Transverse colon (tissue), 4 donors: ENCODE measurements around the gene ZMIZ1. TPM values are rescaled to one million over a fixed set of nuclear protein-coding genes. Genes with fewer than 3 reads are reported as not detected.

Experiments
- DNase-seq: peaks from one replicate; pipeline ENCODE4 v3.0.0-alpha.2; 2019
- H3K27ac ChIP-seq, 4 donors: fragments of 200-600 bp; sonication (generic); 2 replicates each; pipeline ENCODE4 v1.5.1; 2016 to 2018; ENCODE audit warnings: inconsistent platforms in 4 of 4
- H3K27me3 ChIP-seq: fragments of 200-600 bp; sonication (generic); 2 replicates; pipeline ENCODE4 v1.5.1; 2017; ENCODE audit warnings: inconsistent platforms
- H3K36me3 ChIP-seq, 4 donors: fragments of 200-600 bp; sonication (generic); 2 replicates each; pipeline ENCODE4 v1.5.1; 2017 to 2019; ENCODE audit warnings: inconsistent platforms in 4 of 4
- H3K4me1 ChIP-seq, 4 donors: fragments of 200-600 bp; sonication (generic); 2 replicates each; pipeline ENCODE4 v1.5.1; 2017 to 2020; ENCODE audit warnings: inconsistent platforms in 4 of 4
- H3K4me3 ChIP-seq, 4 donors: fragments of 200-600 bp; sonication (generic); 1 replicate in 1 of 4; 2 replicates in 3 of 4; pipeline versions ENCODE4 v1.5.1 to v1.6.1; 2017 to 2019; ENCODE audit warnings: inconsistent platforms in 4 of 4
- H3K9me3 ChIP-seq, 2 donors: fragments of 200-600 bp; sonication (generic); 2 replicates each; pipeline ENCODE4 v1.5.1; 2017 to 2019; ENCODE audit warnings: inconsistent platforms in 2 of 2
- CTCF ChIP-seq, 5 experiments: fragments of 200-600 bp in 3 of 5; fragments of 450-650 bp in 2 of 5; sonication (generic) in 3 of 5; IDR thresholded peaks; 1 replicate in 2 of 5; 2 replicates in 3 of 5; pipeline ENCODE4 v1.5.1; 2016 to 2017; ENCODE audit warnings: antibody characterized with exemption in 5 of 5, inconsistent platforms in 3 of 5, mild to moderate bottlenecking in 2 of 5, moderate library complexity in 1 of 5
- EP300 ChIP-seq: sonication (generic); formaldehyde crosslinking; IDR thresholded peaks from one replicate; pipeline ENCODE4 v1.6.1; 2017; ENCODE audit warnings: antibody characterized with exemption, low read depth
- POLR2A ChIP-seq: fragments of 450-650 bp; IDR thresholded peaks from one replicate; pipeline ENCODE4 v1.6.1; 2016; ENCODE audit warnings: antibody characterized with exemption, mild to moderate bottlenecking, moderate library complexity
- POLR2AphosphoS5 ChIP-seq, 3 donors: sonication (generic); formaldehyde crosslinking; IDR thresholded peaks; one replicate each; pipeline ENCODE4 v1.6.1; 2016; ENCODE audit warnings: antibody characterized with exemption in 3 of 3
- WGBS, 2 donors: methylation state at CpG; one replicate each; pipeline ENCODE4 v1.1.5; 2018; ENCODE audit warnings: low coverage in 1 of 2; 5-methylcytosine and 5-hydroxymethylcytosine counted together
- in situ Hi-C, 4 donors: fragments of 200-750 bp; cut with MboI; loops; one replicate each; pipeline versions ENCODE4 v1.15.0 to v1.15.1; 2017; ENCODE audit warnings: low sequenced_read_pairs in 3 of 4, low pct_ligation_motif_present in 1 of 4, low pct_unique_long_range_greater_than_20kb in 1 of 4
- intact Hi-C: fragments of 100-400 bp; cut with DNase I; formaldehyde crosslinking; loops from one replicate; pipeline ENCODE4 v1.15.1; 2023; ENCODE audit warnings: low total_unique reads
- total RNA-seq, 4 donors: library from RNA; depleted of rRNA; stranded (reverse); fragments of >200 nt; gene quantifications; one replicate each; pipeline ENCODE4 v1.1.0, GENCODE V29; 2016

ZMIZ1 gene
- total RNA-seq, 4 donors from 2014 or later, result 32.0 to 108 (median 63.0) TPM

DNA sequence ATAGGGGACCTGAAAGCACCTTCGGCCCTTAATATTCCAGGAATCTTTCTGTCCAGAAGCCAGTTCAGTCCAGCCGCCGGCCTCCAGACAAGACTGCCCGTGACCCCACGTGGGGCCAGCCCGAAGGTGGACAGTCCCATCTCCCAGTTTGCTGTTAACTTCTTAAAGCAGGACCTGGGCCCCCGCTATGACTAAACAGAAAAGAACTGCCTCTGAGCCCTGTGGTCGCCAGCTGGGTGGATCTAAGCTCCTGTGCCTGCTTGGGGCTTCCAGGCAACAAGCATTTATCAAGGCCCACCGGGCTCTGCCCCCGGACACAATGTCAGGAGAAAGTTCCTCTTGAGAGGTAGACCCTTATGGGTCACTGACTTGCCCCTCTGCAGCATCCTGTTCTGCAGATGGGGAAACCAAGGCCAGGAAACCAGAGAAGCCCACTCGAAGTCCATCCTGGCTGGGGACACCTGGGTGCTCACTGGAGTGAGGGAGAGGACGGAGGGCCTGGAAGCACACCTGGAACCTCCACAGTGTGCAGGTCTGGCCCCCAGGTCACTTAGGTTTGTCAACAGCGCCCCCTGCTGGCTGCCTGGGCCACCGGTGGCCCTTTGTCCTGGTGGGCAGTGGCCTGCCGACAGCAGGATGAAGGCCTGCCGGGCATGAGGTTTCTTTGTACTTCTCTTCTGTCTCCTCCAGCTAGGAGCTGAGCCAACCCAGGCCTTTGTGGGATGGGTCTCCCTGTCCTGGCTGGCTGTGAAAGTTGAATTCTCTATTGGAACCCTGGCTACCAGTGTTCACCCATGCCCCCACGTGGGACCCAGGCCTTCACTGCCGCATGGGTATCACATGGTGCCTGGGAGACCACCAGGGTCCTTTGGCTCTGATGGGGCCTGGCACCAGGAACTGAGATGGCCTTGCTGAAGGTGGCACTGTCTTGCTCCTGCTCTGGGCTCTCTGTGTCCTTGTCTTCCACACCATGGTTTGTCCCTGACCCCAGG is 128.0 kb downstream of the ZMIZ1 start:
- Histone ChIP-seq H3K27ac (peak overlapping the region in 2 of 4 donors; percentile 43 to 73), H3K36me3 (peaks cover 0 to 6% (median 0%) of the 10 kb centered on the region in 4 donors), H3K4me3 (no peak overlapping the region), H3K9me3 (no peaks in the 10 kb centered on the region), H3K4me1 (peaks cover 6 to 18% (median 11%) of the 10 kb centered on the region in 4 donors), H3K27me3 (no peaks in the 10 kb centered on the region)
- in situ Hi-C loops, result loop anchor here (5.0 to 25.0 kb wide), 8 partner anchors 122 to 1159 kb away; partner anchors contain the start of genes POLR3A (in 2 of the 4) and RPS24 (in 2 of the 4)
- DNase-seq, result peak; percentile 82
- intact Hi-C loops, result loop anchor here (2.0 to 10.0 kb wide), 3 partner anchors 232 to 1156 kb away; no protein-coding TSS in a partner anchor
- TF ChIP-seq EP300 (no peak), POLR2AphosphoS5 (IDR thresholded peaks at IDR 0.05) (peak in 1 of 3 donors; percentile 26), CTCF (IDR thresholded peaks at IDR 0.05) (peak; percentile 88 to 97 (median 93)), POLR2A (no peak)
- WGBS, 2 donors, result 61% methylated on average over 14 of the region's 18 CpGs; no CpG with 5 or more reads in 1 of the 2 donors

DNA sequence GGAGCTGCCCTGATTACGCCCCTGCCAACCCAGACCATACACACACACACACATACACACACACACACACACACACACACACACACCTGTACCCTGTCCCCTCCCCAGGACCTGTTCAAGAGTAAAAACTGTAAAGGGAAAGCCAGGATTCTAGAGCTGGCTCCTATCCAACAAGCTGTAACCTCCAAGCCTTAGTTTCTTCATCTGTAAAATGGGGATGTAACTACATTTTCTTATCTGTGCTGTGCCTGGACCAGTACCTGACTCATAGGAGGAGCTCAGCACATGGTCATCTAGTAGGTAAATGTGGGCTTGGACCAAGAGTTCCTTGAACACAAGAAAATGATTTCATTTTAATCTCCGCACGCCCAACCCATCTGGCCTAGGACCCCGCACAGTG is 128.8 kb downstream of the ZMIZ1 start:
- H3K36me3 ChIP-seq, result peaks cover 0 to 9% (median under 1%) of the 10 kb centered on the region in 4 donors
- H3K4me3 ChIP-seq, result no peak overlapping the region
- no peak for TF ChIP-seq POLR2A
- TF ChIP-seq EP300, result no peak
- no peak for TF ChIP-seq POLR2AphosphoS5 (IDR thresholded peaks at IDR 0.05)
- no peak for TF ChIP-seq CTCF (IDR thresholded peaks at IDR 0.05)
- H3K9me3 ChIP-seq, result no peaks in the 10 kb centered on the region
- no peaks in the 10 kb centered on the region for H3K27me3 ChIP-seq
- intact Hi-C loops, result loop anchor here (2.0 to 10.0 kb wide), 3 partner anchors 233 to 1157 kb away; no protein-coding TSS in a partner anchor
- WGBS, 2 donors, result 95% methylated on average over 4 of the region's 4 CpGs; no CpG with 5 or more reads in 1 of the 2 donors
- in situ Hi-C loops, result loop anchor here (5.0 to 25.0 kb wide), 8 partner anchors 123 to 1160 kb away; partner anchors contain the start of genes POLR3A (in 2 of the 4) and RPS24 (in 2 of the 4)
- H3K4me1 ChIP-seq, result peaks cover 6 to 18% (median 10%) of the 10 kb centered on the region in 4 donors
- no peak for DNase-seq
- no peak overlapping the region for H3K27ac ChIP-seq

DNA sequence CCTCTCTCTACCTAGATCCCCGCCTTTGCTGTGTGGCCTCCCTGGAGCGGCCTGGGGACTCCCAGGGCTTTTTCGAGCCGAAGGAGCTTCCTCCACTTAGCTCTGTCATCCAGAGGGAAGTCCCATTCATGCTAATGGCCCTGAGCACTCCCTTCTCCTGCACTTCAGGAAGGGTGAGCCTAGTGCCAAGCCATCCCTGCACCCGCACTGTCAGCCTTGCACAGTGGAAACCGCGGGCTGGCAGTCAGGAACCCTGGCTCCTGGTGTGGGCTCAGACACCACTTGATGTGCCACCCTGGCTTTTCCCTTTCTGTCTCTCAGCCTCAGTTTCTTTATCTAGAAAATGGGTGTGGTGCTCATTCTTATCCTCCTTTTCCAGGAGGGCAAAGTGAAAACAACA is 131.6 kb downstream of the ZMIZ1 start:
- peaks cover 0 to 6% (median 2%) of the 10 kb centered on the region in 4 donors for H3K4me1 ChIP-seq
- peaks cover 0 to 18% (median 4%) of the 10 kb centered on the region in 4 donors for H3K36me3 ChIP-seq
- intact Hi-C loops (loop anchor here (5.0 kb wide), 1 partner anchor 988 kb away; no protein-coding TSS in a partner anchor), in situ Hi-C loops (loop anchor here in 1 of 4 donors (25.0 kb wide), 1 partner anchor 988 kb away; no protein-coding TSS in a partner anchor)
- no peak overlapping the region for H3K4me3 ChIP-seq
- no peaks in the 10 kb centered on the region for H3K27me3 ChIP-seq
- no peaks in the 10 kb centered on the region for H3K9me3 ChIP-seq
- 96% methylated on average over 5 of the region's 7 CpGs; no CpG with 5 or more reads in 1 of the 2 donors for WGBS, 2 donors
- TF ChIP-seq POLR2A (no peak), CTCF (IDR thresholded peaks at IDR 0.05) (no peak), EP300 (no peak), POLR2AphosphoS5 (IDR thresholded peaks at IDR 0.05) (no peak)
- no peak for DNase-seq
- no peak overlapping the region for H3K27ac ChIP-seq
